Keratinocyte (primary cell): ENCODE results near the gene TIPRL.

Experiments used
- CTCF ChIP-seq, 3 experiments: IDR thresholded peaks in 1 of 3; conservative IDR thresholded peaks in 1 of 3; optimal IDR thresholded peaks in 1 of 3; 2 replicates in 2 of 3; 3 replicates in 1 of 3; pipeline versions ENCODE3 to v1.5.1; 2011; ENCODE audit warnings: low read length in 3 of 3, mild to moderate bottlenecking in 3 of 3, moderate library complexity in 2 of 3, control low read depth in 1 of 3, inconsistent platforms in 1 of 3; ENCODE audit not compliant: insufficient read depth in 2 of 3; ENCODE audit errors: extremely low read depth in 1 of 3
- EZH2 ChIP-seq: IDR thresholded peaks from one replicate; pipeline ENCODE4 v1.6.1; 2012; ENCODE audit warnings: inconsistent platforms, mild to moderate bottlenecking, low read length, moderate library complexity

- no peak for TF ChIP-seq CTCF (optimal IDR thresholded peaks at IDR 0.05 in 1 of 3, IDR thresholded peaks at IDR 0.05 in 1 of 3, conservative IDR thresholded peaks at IDR 0.05 in 1 of 3; ENCODE audit: extremely low read depth in 1 of 3, insufficient read depth in 2 of 3, low read length in 3 of 3)
- no peak for TF ChIP-seq EZH2
Observed at GRCh38 chr1:168141871-168142385, 36.8 kb upstream of the TIPRL start.
